Activated gamma-delta T cell (primary cell): Measurements from ENCODE around the gene MMP3.

ENCODE experiments used
- DNase-seq: peaks from one replicate; lab custom pipeline; 2025; lab: John Stamatoyannopoulos, UW

MMP3 gene

DNA sequence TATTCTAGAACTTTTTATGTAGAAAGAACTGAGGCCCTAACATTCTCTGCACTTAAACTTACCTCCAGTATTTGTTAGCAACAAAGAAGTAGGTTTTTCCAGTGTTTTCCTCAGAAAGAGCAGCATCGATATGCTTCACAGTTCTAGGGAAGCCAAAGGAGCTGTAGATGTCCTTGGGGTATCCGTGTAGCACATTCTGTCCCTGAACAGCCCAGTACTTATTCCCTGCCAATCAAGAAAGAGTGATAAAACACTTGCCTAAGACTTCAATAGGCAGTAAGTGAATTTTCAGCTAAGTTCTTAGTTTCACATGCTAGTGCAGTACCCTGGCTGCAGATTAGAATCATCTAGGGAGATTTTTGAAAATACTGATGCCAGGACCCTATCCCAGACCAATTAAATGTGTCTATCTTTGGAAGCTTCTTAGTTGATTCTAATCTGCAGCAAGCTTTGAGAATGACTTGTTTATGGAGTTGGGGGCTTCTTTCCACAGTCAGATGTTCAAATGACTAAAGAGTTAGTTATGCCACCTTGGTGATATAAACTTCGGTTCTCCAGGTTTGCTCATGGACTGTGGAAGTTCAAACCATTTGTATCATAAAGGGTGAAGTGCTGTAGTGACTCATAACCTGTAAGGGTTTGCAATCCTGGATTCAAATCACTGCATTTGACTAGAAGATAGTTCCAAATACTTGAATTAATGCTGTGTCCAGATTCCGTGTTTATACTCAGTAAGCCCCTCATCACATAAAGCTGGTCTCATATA, 52.0 kb downstream of the MMP3 start:
- DNase-seq = no peak

DNA sequence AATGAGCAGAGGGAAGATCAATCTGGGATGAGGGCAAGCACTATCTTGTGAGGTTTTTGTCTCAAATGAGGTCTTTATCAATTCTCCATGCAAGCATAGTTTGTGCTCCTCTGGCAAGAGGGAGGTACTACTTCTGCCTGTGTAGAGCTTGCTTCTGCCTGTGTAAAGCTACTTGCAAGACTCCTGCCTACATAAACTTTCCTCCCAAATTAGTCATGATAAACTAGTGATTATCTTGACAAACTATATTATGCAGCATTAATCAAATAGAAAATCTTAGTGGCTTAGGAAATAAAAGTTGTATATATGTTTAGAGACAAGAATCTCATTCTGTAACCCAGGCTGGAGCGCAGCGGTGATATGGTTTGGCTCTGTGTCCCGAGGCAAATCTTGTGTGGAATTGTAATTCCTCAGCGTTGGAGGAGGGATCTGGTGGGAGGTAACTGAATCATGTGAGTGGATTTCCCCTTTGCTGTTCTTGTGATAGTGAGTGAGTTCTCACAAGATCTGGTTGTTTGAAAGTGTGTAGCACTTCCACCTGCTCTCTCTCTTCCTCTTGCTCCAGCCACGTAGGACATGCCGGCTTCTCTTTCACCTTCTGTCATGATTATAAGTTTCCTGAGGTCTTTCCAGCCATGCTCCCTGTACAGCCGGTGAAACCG, 54.9 kb downstream of the MMP3 start:
- DNase-seq = no peak
